Measurements from ENCODE around the gene CCDC142.

Gene CCDC142

GRCh38 chr2:74503506-74504475 lies 21.0 kb upstream of the CCDC142 start:
- TF ChIP-seq CTCF (IDR thresholded peaks at IDR 0.05; ENCODE audit: low read length) (no peak), EZH2phosphoT487 (IDR thresholded peaks at IDR 0.05; ENCODE audit: low read length) (no peak), EZH2 (optimal IDR thresholded peaks at IDR 0.05; ENCODE audit: low read depth, low read length) (no peak)
- 0 out of 2 replicates have a peak, but pooled peaks cover 14% of the 10 kb centered on the region for H3F3A ChIP-seq (ENCODE audit: insufficient read depth, low read length)
- peaks cover 13% of the 10 kb centered on the region for H3K79me2 ChIP-seq (ENCODE audit: low read length)
- H3K27me3 ChIP-seq (replicated peaks; ENCODE audit: insufficient read depth, low read length) = peaks cover 14% of the 10 kb centered on the region
- no peaks in the 10 kb centered on the region for H3K9me3 ChIP-seq (replicated peaks; ENCODE audit: insufficient read depth, low read length)
- H3K9me2 ChIP-seq (replicated peaks; ENCODE audit: insufficient read depth, low read length) = no peaks in the 10 kb centered on the region
- H3K36me3 ChIP-seq (replicated peaks; ENCODE audit: insufficient read depth, low read length) = no peaks in the 10 kb centered on the region
- no peaks in the 10 kb centered on the region for H4K20me1 ChIP-seq (ENCODE audit: insufficient read depth, low read length)
- H3K4me2 ChIP-seq (ENCODE audit: low read depth, low read length) = peak overlapping the region; percentile 90
- no peak overlapping the region for H3K27ac ChIP-seq (ENCODE audit: low read length)
- peaks cover 14% of the 10 kb centered on the region for H3K4me1 ChIP-seq (ENCODE audit: low read length)
- H3K9ac ChIP-seq (ENCODE audit: low read length) = peak overlapping the region; percentile 44; the same call in 1 of the 2 replicates
- H3K4me3 ChIP-seq (ENCODE audit: low read length) = peak overlapping the region; percentile 64
- DNase-seq = no peak
- H2AFZ ChIP-seq (ENCODE audit: low read length) = peak overlapping the region; percentile 96

- Histone ChIP-seq H3F3A (ENCODE audit: insufficient read depth, low read length) (0 out of 2 replicates have a peak, but pooled peaks cover 14% of the 10 kb centered on the region), H2AFZ (ENCODE audit: low read length) (peak overlapping the region; percentile 96), H3K9me2 (replicated peaks; ENCODE audit: insufficient read depth, low read length) (no peaks in the 10 kb centered on the region), H3K4me2 (ENCODE audit: low read depth, low read length) (peak overlapping the region; percentile 90), H3K9ac (ENCODE audit: low read length) (peak overlapping the region; percentile 44; the same call in 1 of the 2 replicates), H3K4me3 (ENCODE audit: low read length) (peak overlapping the region; percentile 64), H3K27ac (ENCODE audit: low read length) (no peak overlapping the region), H3K27me3 (replicated peaks; ENCODE audit: insufficient read depth, low read length) (peaks cover 22% of the 10 kb centered on the region), H3K36me3 (replicated peaks; ENCODE audit: insufficient read depth, low read length) (no peaks in the 10 kb centered on the region), H4K20me1 (ENCODE audit: insufficient read depth, low read length) (no peaks in the 10 kb centered on the region), H3K4me1 (ENCODE audit: low read length) (peaks cover 9% of the 10 kb centered on the region), H3K79me2 (ENCODE audit: low read length) (peaks cover 13% of the 10 kb centered on the region), H3K9me3 (replicated peaks; ENCODE audit: insufficient read depth, low read length) (no peaks in the 10 kb centered on the region)
- TF ChIP-seq EZH2 (optimal IDR thresholded peaks at IDR 0.05; ENCODE audit: low read depth, low read length) = no peak
- peak; percentile 44 for TF ChIP-seq CTCF (IDR thresholded peaks at IDR 0.05; ENCODE audit: low read length)
- peak; percentile 58 for DNase-seq
Observed at GRCh38 chr2:74502720-74503505, 20.1 kb upstream of the CCDC142 start.

- no peaks in the 10 kb centered on the region for H3K9me3 ChIP-seq (replicated peaks; ENCODE audit: insufficient read depth, low read length)
- peak overlapping the region; percentile 90 for H3K4me2 ChIP-seq (ENCODE audit: low read depth, low read length)
- H3K36me3 ChIP-seq (replicated peaks; ENCODE audit: insufficient read depth, low read length) = no peaks in the 10 kb centered on the region
- H3K27ac ChIP-seq (ENCODE audit: low read length) = no peak overlapping the region
- H3K4me3 ChIP-seq (ENCODE audit: low read length) = peak overlapping the region; percentile 64
- H3F3A ChIP-seq (ENCODE audit: insufficient read depth, low read length) = 0 out of 2 replicates have a peak, but pooled peaks cover 14% of the 10 kb centered on the region
- H3K9me2 ChIP-seq (replicated peaks; ENCODE audit: insufficient read depth, low read length) = no peaks in the 10 kb centered on the region
- H3K4me1 ChIP-seq (ENCODE audit: low read length) = peaks cover 9% of the 10 kb centered on the region
- no peaks in the 10 kb centered on the region for H4K20me1 ChIP-seq (ENCODE audit: insufficient read depth, low read length)
- DNase-seq = no peak
- TF ChIP-seq EZH2 (optimal IDR thresholded peaks at IDR 0.05; ENCODE audit: low read depth, low read length) (no peak), CTCF (IDR thresholded peaks at IDR 0.05; ENCODE audit: low read length) (no peak), EZH2phosphoT487 (IDR thresholded peaks at IDR 0.05; ENCODE audit: low read length) (no peak)
- H3K79me2 ChIP-seq (ENCODE audit: low read length) = peaks cover 13% of the 10 kb centered on the region
- H3K27me3 ChIP-seq (replicated peaks; ENCODE audit: insufficient read depth, low read length) = peaks cover 25% of the 10 kb centered on the region
- peak overlapping the region; percentile 96 for H2AFZ ChIP-seq (ENCODE audit: low read length)
- peak overlapping the region; percentile 44; the same call in 1 of the 2 replicates for H3K9ac ChIP-seq (ENCODE audit: low read length)
Observed at GRCh38 chr2:74502147-74502719, 19.4 kb upstream of the CCDC142 start.

All from MM.1S (cell line).